GM12801 (cell line): Measurements from ENCODE around the gene PIGM.

Experiments used
- TF ChIP-seq, protein P1 (sequence below): IDR thresholded peaks from one replicate; pipeline ENCODE4 v1.5.1; 2011; ENCODE audit warnings: control low read depth; ENCODE audit not compliant: insufficient read length; ENCODE audit errors: extremely low read depth

Gene PIGM

DNA sequence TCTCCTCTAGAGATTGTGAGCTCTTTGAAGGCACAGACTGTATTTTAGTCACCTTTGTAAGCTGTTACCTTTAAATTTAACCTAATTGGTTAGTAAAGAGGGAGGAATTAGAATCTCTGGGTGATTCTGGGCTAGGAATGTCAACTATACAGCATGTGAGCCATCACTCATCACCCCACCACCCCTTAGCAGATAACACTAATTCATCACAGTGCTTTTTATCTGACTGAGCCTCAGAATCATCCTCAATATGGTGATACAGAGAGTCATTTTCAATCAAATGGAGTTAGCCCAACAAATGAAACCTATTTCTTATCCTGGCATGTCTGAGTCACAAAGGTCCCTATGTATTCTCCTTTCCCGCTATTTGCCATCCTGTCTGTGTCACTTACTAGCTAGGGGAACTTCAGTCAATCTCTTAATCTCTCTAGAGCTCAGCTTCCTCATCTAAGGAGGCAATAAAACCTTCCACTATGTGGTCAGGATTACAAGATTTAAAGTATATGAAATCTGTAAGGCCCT, 24.9 kb upstream of the PIGM start:
- TF ChIP-seq, protein P1, sequence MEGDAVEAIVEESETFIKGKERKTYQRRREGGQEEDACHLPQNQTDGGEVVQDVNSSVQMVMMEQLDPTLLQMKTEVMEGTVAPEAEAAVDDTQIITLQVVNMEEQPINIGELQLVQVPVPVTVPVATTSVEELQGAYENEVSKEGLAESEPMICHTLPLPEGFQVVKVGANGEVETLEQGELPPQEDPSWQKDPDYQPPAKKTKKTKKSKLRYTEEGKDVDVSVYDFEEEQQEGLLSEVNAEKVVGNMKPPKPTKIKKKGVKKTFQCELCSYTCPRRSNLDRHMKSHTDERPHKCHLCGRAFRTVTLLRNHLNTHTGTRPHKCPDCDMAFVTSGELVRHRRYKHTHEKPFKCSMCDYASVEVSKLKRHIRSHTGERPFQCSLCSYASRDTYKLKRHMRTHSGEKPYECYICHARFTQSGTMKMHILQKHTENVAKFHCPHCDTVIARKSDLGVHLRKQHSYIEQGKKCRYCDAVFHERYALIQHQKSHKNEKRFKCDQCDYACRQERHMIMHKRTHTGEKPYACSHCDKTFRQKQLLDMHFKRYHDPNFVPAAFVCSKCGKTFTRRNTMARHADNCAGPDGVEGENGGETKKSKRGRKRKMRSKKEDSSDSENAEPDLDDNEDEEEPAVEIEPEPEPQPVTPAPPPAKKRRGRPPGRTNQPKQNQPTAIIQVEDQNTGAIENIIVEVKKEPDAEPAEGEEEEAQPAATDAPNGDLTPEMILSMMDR = no peak

DNA sequence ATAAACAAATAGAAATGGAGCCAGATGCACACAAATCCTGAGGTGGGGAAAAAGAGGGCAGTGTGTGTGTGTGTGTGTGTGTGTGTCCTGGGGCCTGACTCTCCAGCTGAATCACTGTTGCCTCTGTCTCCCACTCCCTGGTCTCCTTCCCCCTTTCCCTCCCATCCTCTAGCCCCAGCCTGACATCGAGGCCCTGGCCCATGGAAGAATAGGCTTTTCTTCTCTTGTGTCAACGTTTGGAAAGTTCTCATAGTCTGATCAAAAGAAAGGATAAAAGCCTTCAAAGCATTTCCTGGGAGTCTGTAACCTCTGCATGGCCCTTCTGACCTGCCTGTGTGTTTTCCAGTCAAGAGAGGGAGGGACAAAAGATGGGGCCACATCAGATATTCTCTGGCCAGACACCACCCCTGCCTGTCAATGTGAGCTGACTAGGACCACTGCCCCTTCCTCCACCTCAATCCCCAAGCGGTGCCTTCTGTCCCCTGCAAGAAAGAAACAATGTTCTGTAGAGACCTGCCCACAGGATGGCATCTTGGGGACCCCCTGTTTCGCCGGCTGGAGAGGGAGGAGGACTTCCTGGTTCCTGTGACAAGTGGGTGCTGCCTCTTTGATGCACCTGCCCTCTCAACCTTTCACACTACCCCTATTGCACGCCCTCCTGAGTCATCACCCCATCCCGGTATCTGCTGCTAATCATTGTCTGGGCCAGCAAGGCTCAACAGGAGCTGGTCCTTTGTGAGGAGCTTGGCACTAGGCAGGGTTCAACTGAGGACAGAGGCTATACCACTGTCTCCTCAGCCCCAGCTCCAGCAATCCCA, 22.0 kb upstream of the PIGM start:
- TF ChIP-seq, protein P1 = no peak

DNA sequence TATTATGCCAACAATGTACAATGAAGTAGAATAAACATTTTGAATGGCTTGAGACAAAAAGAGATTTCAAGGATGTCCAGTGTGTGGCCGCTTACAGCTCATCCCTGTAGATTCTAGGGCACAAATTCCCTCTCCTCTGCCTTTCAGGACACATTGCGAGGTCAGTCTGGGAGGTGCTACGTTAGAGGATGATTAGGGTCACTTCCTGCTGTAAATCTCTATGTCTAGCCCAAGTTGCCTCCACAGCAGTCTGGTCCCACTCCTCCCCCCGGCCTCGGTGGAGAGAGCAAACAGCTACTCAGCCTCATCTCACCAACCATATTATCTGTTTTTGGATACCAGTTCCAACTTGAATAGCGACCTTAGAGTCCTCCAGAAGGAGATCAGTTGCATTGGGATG, 21.1 kb upstream of the PIGM start:
- TF ChIP-seq, protein P1 = no peak

DNA sequence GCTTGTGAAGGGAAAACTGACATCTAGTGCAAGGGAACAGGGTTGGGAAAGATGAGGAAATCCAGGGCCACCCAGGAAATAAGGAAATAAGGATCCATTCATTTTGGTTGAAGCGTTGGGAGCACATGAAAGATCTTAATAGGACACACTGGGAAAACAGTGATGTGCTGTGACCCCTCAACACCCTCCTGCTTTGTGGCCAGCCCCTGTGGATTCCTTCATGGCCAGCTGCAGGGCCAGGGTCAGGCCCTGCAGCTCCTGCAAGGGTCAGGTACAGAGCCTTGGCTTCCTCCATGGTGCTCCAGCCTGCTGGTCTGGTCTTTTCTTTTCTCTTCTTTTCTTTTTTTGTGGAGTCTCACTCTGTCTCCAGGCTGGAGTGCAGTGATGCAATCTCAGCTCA, 18.8 kb upstream of the PIGM start:
- TF ChIP-seq, protein P1 = no peak

DNA sequence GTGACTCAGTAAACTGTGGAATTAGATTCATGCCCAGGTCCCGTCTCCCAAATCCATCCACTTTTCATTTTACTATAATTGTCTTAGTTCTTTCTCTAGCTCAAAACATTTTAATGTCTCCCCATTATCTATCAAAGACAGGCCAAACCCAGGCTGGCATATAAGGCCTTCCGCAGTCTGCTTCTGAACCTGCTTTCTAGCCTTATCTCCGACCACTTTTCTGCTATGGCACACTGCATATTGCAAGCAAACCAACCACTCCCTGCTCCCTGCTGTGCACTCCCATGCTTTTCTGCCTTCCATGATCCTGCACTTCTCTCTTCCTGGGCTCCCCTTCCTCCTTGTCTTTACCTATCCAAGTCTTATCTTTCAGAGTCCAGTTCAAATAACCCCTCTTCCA, 17.3 kb upstream of the PIGM start:
- TF ChIP-seq, protein P1 = no peak

DNA sequence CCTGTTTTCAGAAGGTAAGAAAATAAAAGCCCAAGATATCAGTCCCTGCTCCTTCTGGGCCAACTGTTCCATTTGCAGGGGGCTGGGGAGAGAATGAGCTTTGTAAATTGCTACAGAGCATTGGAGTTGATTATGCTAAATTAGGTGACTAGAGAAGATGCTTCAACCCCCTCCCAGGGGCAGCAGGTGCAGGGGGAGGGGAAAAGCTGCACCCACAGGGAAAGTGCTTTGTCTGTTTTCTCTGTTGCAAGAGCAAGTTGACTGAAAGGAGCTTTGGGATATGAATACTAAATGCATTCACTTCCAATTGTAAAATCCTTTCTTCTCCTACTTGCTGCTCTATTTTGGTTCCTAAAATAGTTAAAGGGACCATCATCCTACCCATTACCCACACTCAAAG, 16.5 kb upstream of the PIGM start:
- TF ChIP-seq, protein P1 = no peak

DNA sequence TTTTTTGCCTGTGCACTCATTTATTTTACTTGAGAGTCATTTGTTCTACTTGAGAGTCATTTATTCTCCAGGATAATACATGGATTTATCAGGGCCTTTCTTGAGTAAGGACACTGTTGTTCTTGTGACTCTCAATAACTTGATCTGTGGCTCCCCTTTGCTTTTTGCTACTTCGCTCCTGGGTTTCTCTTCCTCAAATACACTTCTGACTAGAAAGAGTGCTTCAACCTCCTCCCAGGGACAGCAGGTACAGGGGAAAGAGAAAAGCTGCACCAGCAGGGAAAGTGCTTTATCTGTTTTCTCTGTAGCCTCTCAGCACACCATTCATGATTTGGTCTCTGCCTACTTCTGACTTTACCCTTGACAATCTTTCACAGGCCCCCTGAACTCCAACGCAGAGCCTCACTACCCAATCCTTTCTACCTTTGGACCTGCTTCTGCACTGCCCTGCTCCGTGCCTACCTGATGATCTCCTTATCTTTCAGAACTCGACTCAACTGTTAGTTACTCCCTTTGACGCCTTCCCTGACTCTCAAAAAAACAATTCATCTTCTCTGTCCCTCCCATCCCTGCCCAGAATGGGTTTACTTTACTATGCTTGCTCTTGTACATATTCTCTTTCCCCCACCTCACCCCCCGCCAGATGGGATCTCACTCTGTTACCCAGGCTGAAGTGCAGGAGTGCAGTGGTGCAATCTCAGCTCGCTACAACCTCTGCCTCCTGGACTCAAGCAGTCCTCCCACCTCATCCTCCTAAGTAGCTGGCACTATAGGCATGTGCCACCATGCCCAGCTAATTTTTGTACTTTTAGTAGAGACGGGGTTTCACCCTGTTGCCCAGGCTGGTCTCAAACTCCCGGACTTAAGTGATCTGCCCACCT, 15.6 kb upstream of the PIGM start:
- TF ChIP-seq, protein P1 = no peak
